LNCAP (cell line): ENCODE data around the gene ZSCAN25.
A peak's percentile ranks its signal among the peaks of the same experiment; 100 is the strongest.

Source experiments
- CTCF ChIP-seq: fragments of 450-650 bp; IDR thresholded peaks from 2 replicates; pipeline ENCODE4 v1.5.1; 2017; ENCODE audit warnings: mild to moderate bottlenecking

ZSCAN25 gene

GRCh38 chr7:99616359-99617191 is at the start of gene ZSCAN25:
TSS of gene ZSCAN25 (plus strand) at chr7:99616946. CDS start at chr7:99619607, 2,661 bp downstream.
- peak; percentile 48 for TF ChIP-seq CTCF

DNA sequence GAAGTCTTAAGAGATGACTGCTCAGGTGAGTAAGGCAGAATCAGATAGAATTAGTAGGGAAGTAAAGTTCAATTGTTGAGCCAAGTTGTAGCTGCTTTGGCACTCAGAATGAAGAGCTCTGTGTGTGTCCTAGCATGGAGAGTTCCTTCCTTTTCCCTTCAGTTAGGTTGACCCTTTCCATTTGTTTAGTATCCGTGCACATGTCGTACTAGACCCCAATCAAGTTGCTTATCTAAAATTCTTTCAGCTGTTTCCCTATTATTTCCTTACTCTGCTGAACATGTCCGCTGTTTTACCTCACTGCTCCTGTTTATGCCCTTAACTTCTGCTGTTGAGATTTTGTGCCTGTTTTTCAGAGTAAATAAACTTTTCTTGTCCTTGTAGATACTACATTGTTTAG is 45.0 kb upstream of the ZSCAN25 start:
- TF ChIP-seq CTCF, result no peak

DNA sequence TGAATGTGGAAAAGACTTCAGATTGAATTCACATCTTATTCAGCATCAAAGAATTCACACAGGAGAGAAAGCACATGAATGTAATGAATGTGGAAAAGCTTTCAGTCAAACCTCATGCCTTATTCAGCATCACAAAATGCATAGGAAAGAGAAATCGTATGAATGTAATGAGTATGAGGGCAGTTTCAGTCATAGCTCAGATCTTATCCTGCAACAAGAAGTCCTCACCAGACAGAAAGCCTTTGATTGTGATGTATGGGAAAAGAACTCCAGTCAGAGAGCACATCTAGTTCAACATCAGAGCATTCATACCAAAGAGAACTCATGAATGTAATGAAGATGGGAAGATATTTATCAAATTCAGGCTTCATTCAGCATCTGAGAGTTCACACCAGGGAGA is 43.5 kb upstream of the ZSCAN25 start:
- TF ChIP-seq CTCF, result no peak

DNA sequence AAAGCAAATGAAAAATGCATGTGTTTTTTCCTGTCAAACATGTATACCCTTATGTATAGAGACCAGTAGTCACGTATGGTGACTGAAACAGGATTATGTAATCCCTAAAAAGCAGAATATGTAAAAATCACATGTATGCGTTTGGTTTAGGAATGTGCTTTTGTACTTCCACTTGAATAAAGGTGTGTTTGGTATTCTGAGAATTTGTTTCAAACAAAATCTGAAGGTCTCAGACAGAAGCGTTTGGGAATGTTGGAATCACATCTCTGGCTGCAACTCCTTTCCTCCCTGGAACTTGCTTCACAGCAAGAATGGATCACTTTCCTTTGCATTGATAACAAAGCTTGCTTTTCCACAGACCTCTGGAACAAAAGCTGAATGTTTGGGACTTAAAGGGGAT is 40.5 kb upstream of the ZSCAN25 start:
- no peak for TF ChIP-seq CTCF

GRCh38 chr7:99579281-99579955 is 37.3 kb upstream of the ZSCAN25 start:
- TF ChIP-seq CTCF, result no peak

DNA sequence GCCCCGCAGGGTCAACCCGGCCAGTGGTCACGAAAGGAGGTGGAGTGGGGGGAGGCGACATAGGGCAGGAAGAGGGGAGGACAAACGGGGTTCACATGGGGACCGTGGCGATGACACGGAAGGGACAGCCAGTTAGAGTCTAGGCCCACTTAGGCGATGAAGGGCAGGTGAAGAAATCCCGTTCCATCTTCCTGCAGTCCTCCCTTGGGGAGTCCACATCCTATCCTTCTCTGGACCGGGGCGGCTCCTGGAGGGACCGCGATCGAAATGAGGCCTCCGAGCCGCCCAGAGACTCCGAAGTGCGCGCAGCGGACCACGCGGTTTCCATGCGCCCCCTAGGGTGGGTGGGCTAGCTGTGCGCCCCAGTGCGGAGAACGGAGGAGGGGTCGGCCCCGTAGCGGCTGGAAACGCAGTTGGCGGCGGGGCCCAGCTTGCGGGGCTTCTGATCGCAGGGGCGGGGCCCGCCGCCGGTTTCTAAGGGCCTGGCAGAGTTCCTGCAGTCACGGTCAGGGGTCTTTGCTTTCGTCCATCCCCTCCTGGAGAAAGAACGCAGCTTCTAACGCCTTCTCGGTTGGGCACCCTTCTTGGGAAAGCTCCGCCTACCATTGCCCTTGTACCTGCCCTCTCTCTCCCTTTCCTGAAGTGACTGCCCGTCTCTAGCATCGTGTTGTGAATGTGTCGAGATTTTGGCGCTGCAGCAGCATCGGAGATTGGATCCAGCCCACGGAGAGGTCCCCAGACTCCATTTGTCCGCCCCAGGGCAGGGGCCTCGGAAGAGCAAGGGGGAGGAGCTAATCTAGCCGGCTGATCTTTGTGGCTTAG is 36.6 kb upstream of the ZSCAN25 start:
- no peak for TF ChIP-seq CTCF

DNA sequence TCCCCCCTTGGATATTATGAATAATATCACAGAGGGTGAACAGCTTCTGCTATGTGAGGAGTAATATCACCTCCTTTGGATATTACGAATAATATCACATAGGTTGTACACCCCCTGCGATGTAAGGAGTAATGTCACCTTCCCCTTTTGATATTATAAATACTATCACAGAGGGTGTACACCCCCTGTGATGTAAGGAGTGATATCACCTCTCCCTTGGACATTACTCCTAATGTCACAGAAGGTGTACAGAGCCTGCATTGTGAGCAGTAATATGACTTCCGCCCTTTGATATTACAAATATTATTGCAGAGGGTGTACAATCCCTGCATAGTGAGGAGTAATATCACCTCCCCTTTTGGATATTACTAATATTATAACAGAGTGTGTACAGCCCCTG is 27.9 kb upstream of the ZSCAN25 start:
- no peak for TF ChIP-seq CTCF
